ENCODE measurements around the gene NCAN. TPM values are rescaled to one million over a fixed set of nuclear protein-coding genes. Genes with fewer than 3 reads are reported as not detected.

Gene NCAN
- total and polyA plus RNA-seq, 2 of the 13 experiments (the other 11 are each of a cell fraction or from before 2014, with no cell fraction given) = not detected

GRCh38 chr19:19191768-19192077, 20.0 kb upstream of the NCAN start (continued):
- TF ChIP-seq, protein P1, sequence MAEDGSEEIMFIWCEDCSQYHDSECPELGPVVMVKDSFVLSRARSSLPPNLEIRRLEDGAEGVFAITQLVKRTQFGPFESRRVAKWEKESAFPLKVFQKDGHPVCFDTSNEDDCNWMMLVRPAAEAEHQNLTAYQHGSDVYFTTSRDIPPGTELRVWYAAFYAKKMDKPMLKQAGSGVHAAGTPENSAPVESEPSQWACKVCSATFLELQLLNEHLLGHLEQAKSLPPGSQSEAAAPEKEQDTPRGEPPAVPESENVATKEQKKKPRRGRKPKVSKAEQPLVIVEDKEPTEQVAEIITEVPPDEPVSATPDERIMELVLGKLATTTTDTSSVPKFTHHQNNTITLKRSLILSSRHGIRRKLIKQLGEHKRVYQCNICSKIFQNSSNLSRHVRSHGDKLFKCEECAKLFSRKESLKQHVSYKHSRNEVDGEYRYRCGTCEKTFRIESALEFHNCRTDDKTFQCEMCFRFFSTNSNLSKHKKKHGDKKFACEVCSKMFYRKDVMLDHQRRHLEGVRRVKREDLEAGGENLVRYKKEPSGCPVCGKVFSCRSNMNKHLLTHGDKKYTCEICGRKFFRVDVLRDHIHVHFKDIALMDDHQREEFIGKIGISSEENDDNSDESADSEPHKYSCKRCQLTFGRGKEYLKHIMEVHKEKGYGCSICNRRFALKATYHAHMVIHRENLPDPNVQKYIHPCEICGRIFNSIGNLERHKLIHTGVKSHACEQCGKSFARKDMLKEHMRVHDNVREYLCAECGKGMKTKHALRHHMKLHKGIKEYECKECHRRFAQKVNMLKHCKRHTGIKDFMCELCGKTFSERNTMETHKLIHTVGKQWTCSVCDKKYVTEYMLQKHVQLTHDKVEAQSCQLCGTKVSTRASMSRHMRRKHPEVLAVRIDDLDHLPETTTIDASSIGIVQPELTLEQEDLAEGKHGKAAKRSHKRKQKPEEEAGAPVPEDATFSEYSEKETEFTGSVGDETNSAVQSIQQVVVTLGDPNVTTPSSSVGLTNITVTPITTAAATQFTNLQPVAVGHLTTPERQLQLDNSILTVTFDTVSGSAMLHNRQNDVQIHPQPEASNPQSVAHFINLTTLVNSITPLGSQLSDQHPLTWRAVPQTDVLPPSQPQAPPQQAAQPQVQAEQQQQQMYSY (CRISPR knock-in tag; IDR thresholded peaks at IDR 0.05) = no peak
- TF ChIP-seq, protein P2, sequence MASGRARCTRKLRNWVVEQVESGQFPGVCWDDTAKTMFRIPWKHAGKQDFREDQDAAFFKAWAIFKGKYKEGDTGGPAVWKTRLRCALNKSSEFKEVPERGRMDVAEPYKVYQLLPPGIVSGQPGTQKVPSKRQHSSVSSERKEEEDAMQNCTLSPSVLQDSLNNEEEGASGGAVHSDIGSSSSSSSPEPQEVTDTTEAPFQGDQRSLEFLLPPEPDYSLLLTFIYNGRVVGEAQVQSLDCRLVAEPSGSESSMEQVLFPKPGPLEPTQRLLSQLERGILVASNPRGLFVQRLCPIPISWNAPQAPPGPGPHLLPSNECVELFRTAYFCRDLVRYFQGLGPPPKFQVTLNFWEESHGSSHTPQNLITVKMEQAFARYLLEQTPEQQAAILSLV (CRISPR knock-in tag; IDR thresholded peaks at IDR 0.05; ENCODE audit: borderline replicate concordance) = no peak
- TF ChIP-seq ATRX (CRISPR knock-in tag; IDR thresholded peaks at IDR 0.05; ENCODE audit: borderline replicate concordance) (no peak), ZSCAN9 (CRISPR knock-in tag; IDR thresholded peaks at IDR 0.05; ENCODE audit: borderline replicate concordance) (no peak), ZBTB37 (CRISPR knock-in tag; IDR thresholded peaks at IDR 0.05) (no peak), ZBTB34 (CRISPR knock-in tag; IDR thresholded peaks at IDR 0.05) (0 out of 2 replicates have a peak, but pooled peaks have one; percentile 14), GZF1 (CRISPR knock-in tag; IDR thresholded peaks at IDR 0.05) (no peak), MTA3 (CRISPR knock-in tag; IDR thresholded peaks at IDR 0.05) (no peak), POLR2A (IDR thresholded peaks at IDR 0.05; ENCODE audit: insufficient read depth in 1 of 2, low read depth in 2 of 2, low read length in 2 of 2) (no peak), ZNF784 (CRISPR knock-in tag; IDR thresholded peaks at IDR 0.05; ENCODE audit: borderline replicate concordance) (no peak), USF2 (IDR thresholded peaks at IDR 0.05; ENCODE audit: low read depth, low read length) (no peak), USF2 (CRISPR knock-in tag; IDR thresholded peaks at IDR 0.05; ENCODE audit: borderline replicate concordance) (no peak), ZNF574 (CRISPR knock-in tag; IDR thresholded peaks at IDR 0.05) (no peak), FOXP1 (IDR thresholded peaks at IDR 0.05) (no peak), FOXP1 (CRISPR knock-in tag; IDR thresholded peaks at IDR 0.05) (no peak)
- TF ChIP-seq, protein P3, sequence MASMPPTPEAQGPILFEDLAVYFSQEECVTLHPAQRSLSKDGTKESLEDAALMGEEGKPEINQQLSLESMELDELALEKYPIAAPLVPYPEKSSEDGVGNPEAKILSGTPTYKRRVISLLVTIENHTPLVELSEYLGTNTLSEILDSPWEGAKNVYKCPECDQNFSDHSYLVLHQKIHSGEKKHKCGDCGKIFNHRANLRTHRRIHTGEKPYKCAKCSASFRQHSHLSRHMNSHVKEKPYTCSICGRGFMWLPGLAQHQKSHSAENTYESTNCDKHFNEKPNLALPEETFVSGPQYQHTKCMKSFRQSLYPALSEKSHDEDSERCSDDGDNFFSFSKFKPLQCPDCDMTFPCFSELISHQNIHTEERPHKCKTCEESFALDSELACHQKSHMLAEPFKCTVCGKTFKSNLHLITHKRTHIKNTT (CRISPR knock-in tag; IDR thresholded peaks at IDR 0.05) = no peak

Measured in HepG2 (cell line).